ENCODE measurements around the gene NDUFAF7. TPM values are rescaled to one million over a fixed set of nuclear protein-coding genes. Genes with fewer than 3 reads are reported as not detected.

Gene NDUFAF7
- polyA plus RNA-seq, 1 donor from 2014 or later: 132 TPM

- no peak overlapping the region for H3K4me3 ChIP-seq (ENCODE audit: low read length)
- H3K36me3 ChIP-seq (ENCODE audit: insufficient read depth, low read length): no peaks in the 10 kb centered on the region
- no peaks in the 10 kb centered on the region for H3K9me3 ChIP-seq (ENCODE audit: low read length)
- H3F3A ChIP-seq (ENCODE audit: insufficient read depth, low read length, poor library complexity, severe bottlenecking): no peaks in the 10 kb centered on the region
- H2AFZ ChIP-seq (ENCODE audit: low read depth, low read length): no peak overlapping the region
- H3K9ac ChIP-seq (ENCODE audit: low read length): no peak overlapping the region
- H3K4me2 ChIP-seq (ENCODE audit: low read length): no peak overlapping the region
- no peak for TF ChIP-seq POLR2AphosphoS5 (IDR thresholded peaks at IDR 0.05)
- no peak for TF ChIP-seq EP300 (conservative IDR thresholded peaks at IDR 0.05; ENCODE audit: poor library complexity, severe bottlenecking)
- TF ChIP-seq MXI1 (conservative IDR thresholded peaks at IDR 0.05; ENCODE audit: poor library complexity, severe bottlenecking): no peak
- TF ChIP-seq SMC3 (conservative IDR thresholded peaks at IDR 0.05; ENCODE audit: poor library complexity): no peak
- TF ChIP-seq EZH2 (IDR thresholded peaks at IDR 0.05; ENCODE audit: borderline replicate concordance, insufficient read depth, low read length, poor library complexity, severe bottlenecking): no peak
- TF ChIP-seq RAD21 (conservative IDR thresholded peaks at IDR 0.05): no peak
- TF ChIP-seq CTCF (IDR thresholded peaks at IDR 0.05; ENCODE audit: poor library complexity, severe bottlenecking): no peak
- TF ChIP-seq TAF1 (IDR thresholded peaks at IDR 0.05; ENCODE audit: low read depth): no peak
- TF ChIP-seq REST (IDR thresholded peaks at IDR 0.05; ENCODE audit: borderline replicate concordance): no peak
- H3K9me2 ChIP-seq (ENCODE audit: insufficient read depth, low read length): no peaks in the 10 kb centered on the region
- H3K27ac ChIP-seq (ENCODE audit: low read length): no peak overlapping the region
- no peaks in the 10 kb centered on the region for H3K79me2 ChIP-seq (replicated peaks; ENCODE audit: insufficient read depth, low read length)
- H3K27me3 ChIP-seq (ENCODE audit: insufficient read depth, low read depth, low read length): no peaks in the 10 kb centered on the region
- H4K20me1 ChIP-seq (ENCODE audit: insufficient read depth): no peaks in the 10 kb centered on the region
These were observed 41.2 kb upstream of the NDUFAF7 start for GRCh38 chr2:37190290-37190689.

GRCh38 chr2:37191253-37191652, 40.2 kb upstream of the NDUFAF7 start:
- Histone ChIP-seq H3K9ac (ENCODE audit: low read length) (no peak overlapping the region), H2AFZ (ENCODE audit: low read depth, low read length) (no peak overlapping the region), H3K27ac (ENCODE audit: low read length) (no peak overlapping the region), H3F3A (ENCODE audit: insufficient read depth, low read length, poor library complexity, severe bottlenecking) (no peaks in the 10 kb centered on the region), H3K9me2 (ENCODE audit: insufficient read depth, low read length) (no peaks in the 10 kb centered on the region), H3K27me3 (ENCODE audit: insufficient read depth, low read depth, low read length) (no peaks in the 10 kb centered on the region), H3K4me3 (ENCODE audit: low read length) (no peak overlapping the region), H3K79me2 (replicated peaks; ENCODE audit: insufficient read depth, low read length) (no peaks in the 10 kb centered on the region), H3K36me3 (ENCODE audit: insufficient read depth, low read length) (no peaks in the 10 kb centered on the region), H3K9me3 (ENCODE audit: low read length) (no peaks in the 10 kb centered on the region), H4K20me1 (ENCODE audit: insufficient read depth) (no peaks in the 10 kb centered on the region), H3K4me2 (ENCODE audit: low read length) (no peak overlapping the region)
- TF ChIP-seq EP300 (conservative IDR thresholded peaks at IDR 0.05; ENCODE audit: poor library complexity, severe bottlenecking): no peak
- TF ChIP-seq RAD21 (conservative IDR thresholded peaks at IDR 0.05): no peak
- TF ChIP-seq REST (IDR thresholded peaks at IDR 0.05; ENCODE audit: borderline replicate concordance): no peak
- no peak for TF ChIP-seq SMC3 (conservative IDR thresholded peaks at IDR 0.05; ENCODE audit: poor library complexity)
- TF ChIP-seq POLR2AphosphoS5 (IDR thresholded peaks at IDR 0.05): no peak
- no peak for TF ChIP-seq MXI1 (conservative IDR thresholded peaks at IDR 0.05; ENCODE audit: poor library complexity, severe bottlenecking)
- TF ChIP-seq CTCF (IDR thresholded peaks at IDR 0.05; ENCODE audit: poor library complexity, severe bottlenecking): no peak
- no peak for TF ChIP-seq EZH2 (IDR thresholded peaks at IDR 0.05; ENCODE audit: borderline replicate concordance, insufficient read depth, low read length, poor library complexity, severe bottlenecking)
- TF ChIP-seq TAF1 (IDR thresholded peaks at IDR 0.05; ENCODE audit: low read depth): no peak

Measured in neural cell (in vitro differentiated cells).